Activated CD4-positive, alpha-beta T cell treated with anti-CD3 and anti-CD28 coated beads for 36 hours (primary cell): ENCODE results near the gene IDNK. TPM values are rescaled to one million over a fixed set of nuclear protein-coding genes. Genes with fewer than 3 reads are reported as not detected.

Source experiments
- ATAC-seq: fragments of 200-7000 bp; cut with Tn5 transposase; one replicate; pipeline ENCODE4 v1.10.0; 2021; ENCODE audit warnings: mild to moderate bottlenecking, moderate library complexity
- CTCF ChIA-PET: fragments of 350-600 bp; sonication (Branson Sonifier 250); formaldehyde crosslinking; loops from one replicate; lab custom pipeline; 2021; ENCODE audit warnings: antibody characterized with exemption; lab: Charles Lee
- POLR2A ChIA-PET: fragments of 350-600 bp; sonication (Branson Sonifier 250); formaldehyde crosslinking; loops from one replicate; lab custom pipeline; 2021; ENCODE audit warnings: antibody characterized with exemption, inconsistent platforms; lab: Charles Lee
- DNase-seq: peaks from one replicate; pipeline ENCODE4 v3.0.0-alpha.2; 2020
- H3K27ac Mint-ChIP-seq: one replicate; pipeline ENCODE4 v1.8.0; 2021; ENCODE audit warnings: mixed read lengths
- H3K27me3 Mint-ChIP-seq: one replicate; pipeline ENCODE4 v1.8.0; 2021; ENCODE audit warnings: mixed read lengths
- H3K36me3 Mint-ChIP-seq: one replicate; pipeline ENCODE4 v1.8.0; 2021; ENCODE audit warnings: low read depth, mixed read lengths
- H3K4me1 Mint-ChIP-seq: one replicate; pipeline ENCODE4 v1.8.0; 2021; ENCODE audit warnings: mixed read lengths
- H3K4me3 Mint-ChIP-seq: one replicate; pipeline ENCODE4 v1.8.0; 2021; ENCODE audit warnings: mild to moderate bottlenecking, moderate library complexity, mixed read lengths
- H3K9me3 Mint-ChIP-seq: one replicate; pipeline ENCODE4 v1.8.0; 2021; ENCODE audit warnings: low read depth, mixed read lengths
- intact Hi-C, 2 experiments: fragments of 100-400 bp; cut with DNase I in 1 of 2; cut with micrococcal nuclease in 1 of 2; formaldehyde crosslinking; loops; one replicate each; pipeline versions ENCODE4 v1.14.2 to v1.15.1; 2022 to 2024; cut with DNase I, micrococcal nuclease
- total RNA-seq, 2 experiments: library from RNA; stranded (reverse); gene quantifications; one replicate each; pipeline ENCODE4 v1.2.3, GENCODE V29; 2021

IDNK gene
- 1 to 10 TPM; 4.6 to 4.7 TPM for total RNA-seq

GRCh38 chr9:83622939-83623678 lies at the start of gene IDNK:
Gene IDNK, plus strand, starts transcription at chr9:83623143. Its CDS starts 29 bp downstream, at chr9:83623172.
- H3K4me1 Mint-ChIP-seq, result peaks cover 23% of the 10 kb centered on the region
- intact Hi-C loops, result loop anchor here (1.0 to 5.0 kb wide), 6 partner anchors 84 to 357 kb away; partner anchors contain the start of genes KIF27 (in 2 of the 2), GKAP1 (in 1 of the 2), HNRNPK (in 1 of the 2) and RMI1 (in 1 of the 2)
- H3K9me3 Mint-ChIP-seq, result no peaks in the 10 kb centered on the region
- ChIA-PET POLR2A (interaction anchor here (0.6 to 0.7 kb wide), 2 partner anchors 11 to 87 kb away, joined by 3 read pairs; no protein-coding TSS in a partner anchor), CTCF (interaction anchor here (1.0 to 5.8 kb wide), 6 partner anchors 26 to 358 kb away, joined by 3 to 44 read pairs (median 6); partner anchors contain the start of gene RMI1)
- H3K4me3 Mint-ChIP-seq, result peak within 1 kb of the TSS; percentile 80
- ATAC-seq (peak; percentile 89), DNase-seq (peak; percentile 77)
- peak within 1 kb of the TSS; percentile 98 for H3K27ac Mint-ChIP-seq
- H3K27me3 Mint-ChIP-seq, result no peaks in the 10 kb centered on the region
- H3K36me3 Mint-ChIP-seq, result peaks cover 13% of the 10 kb centered on the region

- intact Hi-C loops, result no loop called here
- no peak for DNase-seq
- Mint-ChIP-seq H3K27me3 (no peaks in the 10 kb centered on the region), H3K4me3 (no peak overlapping the region), H3K36me3 (peaks cover 3% of the 10 kb centered on the region), H3K9me3 (peaks cover 12% of the 10 kb centered on the region), H3K27ac (no peak overlapping the region), H3K4me1 (no peaks in the 10 kb centered on the region)
- no peak for ATAC-seq
- CTCF ChIA-PET, result interaction anchor here (1.1 kb wide), 1 partner anchor 36 kb away, joined by 4 read pairs; the partner anchor contains the start of gene FRMD3
- POLR2A ChIA-PET, result no interaction called here
These were observed 48.5 kb upstream of the IDNK start for GRCh38 chr9:83574482-83574881.

- ChIA-PET POLR2A (no interaction called here), CTCF (no interaction called here)
- DNase-seq (no peak), ATAC-seq (no peak)
- H3K4me1 Mint-ChIP-seq, result no peaks in the 10 kb centered on the region
- H3K4me3 Mint-ChIP-seq, result no peak overlapping the region
- intact Hi-C loops, result no loop called here
- no peak overlapping the region for H3K27ac Mint-ChIP-seq
- peaks cover 14% of the 10 kb centered on the region for H3K9me3 Mint-ChIP-seq
- H3K36me3 Mint-ChIP-seq, result peaks cover 5% of the 10 kb centered on the region
- no peaks in the 10 kb centered on the region for H3K27me3 Mint-ChIP-seq
These were observed 40.9 kb upstream of the IDNK start for GRCh38 chr9:83582029-83582428.

- CTCF ChIA-PET, result interaction anchor here (0.7 kb wide), 1 partner anchor 248 kb away, joined by 3 read pairs; no protein-coding TSS in a partner anchor
- Mint-ChIP-seq H3K4me3 (no peak overlapping the region), H3K27me3 (no peaks in the 10 kb centered on the region)
These were observed 39.6 kb upstream of the IDNK start for GRCh38 chr9:83583151-83584014.

GRCh38 chr9:83584995-83585394 lies 37.9 kb upstream of the IDNK start:
- ATAC-seq (no peak), DNase-seq (no peak)
- intact Hi-C loops, result no loop called here
- ChIA-PET CTCF (interaction anchor here (1.8 to 1.9 kb wide), 2 partner anchors 11 to 36 kb away, joined by 5 to 7 read pairs; no protein-coding TSS in a partner anchor), POLR2A (no interaction called here)
- Mint-ChIP-seq H3K4me1 (peaks cover 9% of the 10 kb centered on the region), H3K4me3 (no peak overlapping the region), H3K27me3 (no peaks in the 10 kb centered on the region), H3K27ac (no peak overlapping the region), H3K36me3 (peaks cover 5% of the 10 kb centered on the region), H3K9me3 (peaks cover 2% of the 10 kb centered on the region)

More at GRCh38 chr9:83583151-83584014, 39.6 kb upstream of the IDNK start:
- POLR2A ChIA-PET, result no interaction called here
- ATAC-seq (peak; percentile 36), DNase-seq (peak; percentile 44)
- Mint-ChIP-seq H3K4me1 (peaks cover 9% of the 10 kb centered on the region), H3K36me3 (peaks cover 5% of the 10 kb centered on the region), H3K27ac (no peak overlapping the region), H3K9me3 (peaks cover 11% of the 10 kb centered on the region)
- intact Hi-C loops, result no loop called here

GRCh38 chr9:83588256-83588655 lies 34.7 kb upstream of the IDNK start:
- peaks cover 2% of the 10 kb centered on the region for H3K36me3 Mint-ChIP-seq
- intact Hi-C loops, result no loop called here
- peaks cover 9% of the 10 kb centered on the region for H3K4me1 Mint-ChIP-seq
- no peak overlapping the region for H3K4me3 Mint-ChIP-seq
- ChIA-PET CTCF (interaction anchor here (0.6 to 1.1 kb wide), 3 partner anchors 37 to 1419 kb away, joined by 3 to 5 read pairs (median 3); no protein-coding TSS in a partner anchor), POLR2A (no interaction called here)
- no peak for DNase-seq
- peak; percentile 92 for ATAC-seq
- H3K27me3 Mint-ChIP-seq, result no peaks in the 10 kb centered on the region
- no peak overlapping the region for H3K27ac Mint-ChIP-seq
- H3K9me3 Mint-ChIP-seq, result peaks cover 2% of the 10 kb centered on the region

GRCh38 chr9:83596899-83597504 lies 25.9 kb upstream of the IDNK start:
- H3K4me3 Mint-ChIP-seq, result no peak overlapping the region
- intact Hi-C loops, result loop anchor here (1.0 kb wide), 1 partner anchor 263 kb away; no protein-coding TSS in a partner anchor
- H3K27me3 Mint-ChIP-seq, result no peaks in the 10 kb centered on the region
- no peak overlapping the region for H3K27ac Mint-ChIP-seq
- H3K36me3 Mint-ChIP-seq, result no peaks in the 10 kb centered on the region
- POLR2A ChIA-PET, result no interaction called here
- DNase-seq, result peak; percentile 71
- H3K4me1 Mint-ChIP-seq, result no peaks in the 10 kb centered on the region
- CTCF ChIA-PET, result interaction anchor here (0.7 to 7.4 kb wide), 6 partner anchors 12 to 270 kb away, joined by 3 to 49 read pairs (median 4); no protein-coding TSS in a partner anchor
- no peak for ATAC-seq
- H3K9me3 Mint-ChIP-seq, result no peaks in the 10 kb centered on the region

GRCh38 chr9:83598487-83598886 lies 24.5 kb upstream of the IDNK start:
- Mint-ChIP-seq H3K9me3 (no peaks in the 10 kb centered on the region), H3K4me3 (no peak overlapping the region), H3K36me3 (no peaks in the 10 kb centered on the region), H3K4me1 (no peaks in the 10 kb centered on the region), H3K27me3 (no peaks in the 10 kb centered on the region), H3K27ac (no peak overlapping the region)
- ATAC-seq (no peak), DNase-seq (no peak)
- intact Hi-C loops, result no loop called here
- CTCF ChIA-PET, result interaction anchor here (7.4 kb wide), 1 partner anchor 264 kb away, joined by 49 read pairs; no protein-coding TSS in a partner anchor
- POLR2A ChIA-PET, result no interaction called here

GRCh38 chr9:83599071-83599470 lies 23.9 kb upstream of the IDNK start:
- ATAC-seq (no peak), DNase-seq (no peak)
- no peak overlapping the region for H3K4me3 Mint-ChIP-seq
- POLR2A ChIA-PET, result no interaction called here
- intact Hi-C loops, result no loop called here
- CTCF ChIA-PET, result interaction anchor here (1.3 kb wide), 1 partner anchor 19 kb away, joined by 6 read pairs; no protein-coding TSS in a partner anchor
- no peaks in the 10 kb centered on the region for H3K4me1 Mint-ChIP-seq
- H3K27ac Mint-ChIP-seq, result no peak overlapping the region
- no peaks in the 10 kb centered on the region for H3K36me3 Mint-ChIP-seq
- no peaks in the 10 kb centered on the region for H3K9me3 Mint-ChIP-seq
- no peaks in the 10 kb centered on the region for H3K27me3 Mint-ChIP-seq

- Mint-ChIP-seq H3K27me3 (no peaks in the 10 kb centered on the region), H3K27ac (no peak overlapping the region), H3K9me3 (no peaks in the 10 kb centered on the region), H3K36me3 (no peaks in the 10 kb centered on the region), H3K4me1 (no peaks in the 10 kb centered on the region), H3K4me3 (no peak overlapping the region)
- DNase-seq (no peak), ATAC-seq (no peak)
- ChIA-PET POLR2A (interaction anchor here (0.6 kb wide), 1 partner anchor 587 kb away, joined by 4 read pairs; no protein-coding TSS in a partner anchor), CTCF (no interaction called here)
- intact Hi-C loops, result no loop called here
These were observed 21.5 kb upstream of the IDNK start for GRCh38 chr9:83601463-83601862.
